Measurements from ENCODE around the gene DRG2. TPM values are rescaled to one million over a fixed set of nuclear protein-coding genes. Genes with fewer than 3 reads are reported as not detected.
A peak's percentile ranks its signal among the peaks of the same experiment; 100 is the strongest.

Gene DRG2
- total and polyA plus RNA-seq, 9 of the 15 experiments (the other 6 are each of a cell fraction or from before 2014, with no cell fraction given) = 6.6 to 36.7 (median 26.1) TPM

- TF ChIP-seq E4F1 (CRISPR knock-in tag; IDR thresholded peaks at IDR 0.05; ENCODE audit: borderline replicate concordance) = no peak
- no peak for TF ChIP-seq BRCA1 (IDR thresholded peaks at IDR 0.05)
- TF ChIP-seq BRCA1 (CRISPR knock-in tag; IDR thresholded peaks at IDR 0.05) = no peak
- no peak for TF ChIP-seq MLX (CRISPR knock-in tag; conservative IDR thresholded peaks at IDR 0.05)
- TF ChIP-seq ZNF124 (CRISPR knock-in tag; IDR thresholded peaks at IDR 0.05) = no peak
- TF ChIP-seq TRIM25 (IDR thresholded peaks at IDR 0.05; ENCODE audit: borderline replicate concordance) = no peak
- no peak for TF ChIP-seq ARID3B (CRISPR knock-in tag; IDR thresholded peaks at IDR 0.05; ENCODE audit: borderline replicate concordance)
- TF ChIP-seq SNAPC5 (CRISPR knock-in tag; IDR thresholded peaks at IDR 0.05) = no peak
- no peak for TF ChIP-seq MIER1 (IDR thresholded peaks at IDR 0.05; ENCODE audit: low read depth)
- no peak for TF ChIP-seq SPI1 (IDR thresholded peaks at IDR 0.05; ENCODE audit: borderline replicate concordance, low read depth, low read length)
- TF ChIP-seq RB1 (IDR thresholded peaks at IDR 0.05; ENCODE audit: low read depth) = peak; percentile 54; the same call in 1 of the 2 replicates
- 0 out of 2 replicates have a peak, but pooled peaks have one; percentile 22 for TF ChIP-seq ZKSCAN1 (IDR thresholded peaks at IDR 0.05; ENCODE audit: low read depth, low read length)
- no peak for TF ChIP-seq ZC3H8 (IDR thresholded peaks at IDR 0.05)
- TF ChIP-seq PATZ1 (CRISPR knock-in tag; IDR thresholded peaks at IDR 0.05; ENCODE audit: borderline replicate concordance) = no peak
- TF ChIP-seq ZNF354B (CRISPR knock-in tag; IDR thresholded peaks at IDR 0.05) = no peak
- TF ChIP-seq MITF (IDR thresholded peaks at IDR 0.05) = no peak
- TF ChIP-seq ZNF143 (CRISPR knock-in tag; IDR thresholded peaks at IDR 0.05) = peak; percentile 97
Observed at GRCh38 chr17:18038861-18039534, 48.8 kb upstream of the DRG2 start, which contains the start of the genes ATPAF2 and GID4 (continued).
